ENCODE measurements around the gene MAPK10.

DNA sequence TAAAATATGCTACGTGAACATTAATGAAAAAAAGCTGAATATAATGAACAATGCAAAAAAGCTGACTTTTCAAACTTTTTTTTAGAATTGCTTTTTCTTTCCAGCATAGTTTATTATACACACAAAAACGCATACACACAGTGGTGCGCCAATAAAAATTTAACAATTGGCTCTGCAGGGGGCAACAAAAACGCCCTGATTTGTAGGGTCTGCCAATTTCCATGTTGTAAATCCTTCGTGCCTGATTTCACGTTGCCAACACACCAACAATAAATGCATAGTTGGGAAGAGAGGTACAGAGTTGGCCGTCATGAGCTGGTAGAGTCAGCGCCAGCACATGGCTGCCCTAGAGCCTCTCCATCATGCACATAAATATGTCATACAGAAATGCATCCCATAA is 333.1 kb downstream of the MAPK10 start:
- TF ChIP-seq, protein P1, sequence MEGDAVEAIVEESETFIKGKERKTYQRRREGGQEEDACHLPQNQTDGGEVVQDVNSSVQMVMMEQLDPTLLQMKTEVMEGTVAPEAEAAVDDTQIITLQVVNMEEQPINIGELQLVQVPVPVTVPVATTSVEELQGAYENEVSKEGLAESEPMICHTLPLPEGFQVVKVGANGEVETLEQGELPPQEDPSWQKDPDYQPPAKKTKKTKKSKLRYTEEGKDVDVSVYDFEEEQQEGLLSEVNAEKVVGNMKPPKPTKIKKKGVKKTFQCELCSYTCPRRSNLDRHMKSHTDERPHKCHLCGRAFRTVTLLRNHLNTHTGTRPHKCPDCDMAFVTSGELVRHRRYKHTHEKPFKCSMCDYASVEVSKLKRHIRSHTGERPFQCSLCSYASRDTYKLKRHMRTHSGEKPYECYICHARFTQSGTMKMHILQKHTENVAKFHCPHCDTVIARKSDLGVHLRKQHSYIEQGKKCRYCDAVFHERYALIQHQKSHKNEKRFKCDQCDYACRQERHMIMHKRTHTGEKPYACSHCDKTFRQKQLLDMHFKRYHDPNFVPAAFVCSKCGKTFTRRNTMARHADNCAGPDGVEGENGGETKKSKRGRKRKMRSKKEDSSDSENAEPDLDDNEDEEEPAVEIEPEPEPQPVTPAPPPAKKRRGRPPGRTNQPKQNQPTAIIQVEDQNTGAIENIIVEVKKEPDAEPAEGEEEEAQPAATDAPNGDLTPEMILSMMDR (IDR thresholded peaks at IDR 0.05; ENCODE audit: low read depth, low read length, poor library complexity, severe bottlenecking), result no peak
- TF ChIP-seq EZH2phosphoT487 (IDR thresholded peaks at IDR 0.05; ENCODE audit: borderline replicate concordance, low read length), result no peak
